Keratinocyte (primary cell): ENCODE results near the gene HOXB5. TPM values are rescaled to one million over a fixed set of nuclear protein-coding genes. Genes with fewer than 3 reads are reported as not detected.

Source experiments
- DNase-seq: peaks from one replicate; pipeline ENCODE4 v3.0.0-alpha.2; 2011; ENCODE audit warnings: low read depth, missing footprints, low spot score
- FAIRE-seq: peaks from 2 replicates; lab custom pipeline; 2011; peaks lifted over from hg19 to GRCh38; lab: Jason Lieb, UNC
- H2AFZ ChIP-seq: 2 replicates; pipeline ENCODE4 v1.6.0; 2012; ENCODE audit warnings: low read length, control low read depth, inconsistent platforms; ENCODE audit not compliant: control insufficient read depth
- H3K27ac ChIP-seq: 2 replicates; pipeline ENCODE4 v1.5.1; 2011; ENCODE audit warnings: low read length; ENCODE audit not compliant: control insufficient read depth, insufficient read depth
- H3K27me3 ChIP-seq: 3 replicates; pipeline ENCODE4 v1.6.0; 2011; ENCODE audit warnings: low read length; ENCODE audit not compliant: control insufficient read depth, insufficient read depth; ENCODE audit errors: extremely low read depth
- H3K36me3 ChIP-seq, 2 experiments: 2 replicates in 1 of 2; 3 replicates in 1 of 2; pipeline ENCODE4 v1.5.1; 2011; ENCODE audit warnings: low read length in 2 of 2, mild to moderate bottlenecking in 1 of 2; ENCODE audit not compliant: control insufficient read depth in 2 of 2, insufficient read depth in 2 of 2; ENCODE audit errors: extremely low read depth in 1 of 2
- H3K4me1 ChIP-seq: 3 replicates; pipeline ENCODE4 v1.5.1; 2011; ENCODE audit warnings: low read length; ENCODE audit not compliant: control insufficient read depth, insufficient read depth; ENCODE audit errors: extremely low read depth
- H3K4me2 ChIP-seq: 3 replicates; pipeline ENCODE4 v1.6.0; 2011; ENCODE audit warnings: low read depth, low read length; ENCODE audit not compliant: control insufficient read depth, insufficient read depth; ENCODE audit errors: extremely low read depth
- H3K4me3 ChIP-seq, 3 experiments: fragments of 200-600 bp in 1 of 3; sonication (generic) in 1 of 3; 2 replicates in 2 of 3; 3 replicates in 1 of 3; pipeline ENCODE4 v1.5.1; 2011 to 2016; ENCODE audit warnings: low read length in 3 of 3, mild to moderate bottlenecking in 3 of 3, control low read depth in 2 of 3, inconsistent platforms in 1 of 3, low read depth in 1 of 3, mixed read lengths in 1 of 3, mixed run types in 1 of 3, moderate library complexity in 1 of 3; ENCODE audit not compliant: control insufficient read depth in 2 of 3, insufficient read depth in 2 of 3; ENCODE audit errors: extremely low read depth in 1 of 3
- H3K79me2 ChIP-seq: 2 replicates; pipeline ENCODE4 v1.6.0; 2012; ENCODE audit warnings: low read length; ENCODE audit not compliant: control insufficient read depth, insufficient read depth
- H3K9ac ChIP-seq: 3 replicates; pipeline ENCODE4 v1.6.0; 2011; ENCODE audit warnings: low read length; ENCODE audit not compliant: control insufficient read depth, insufficient read depth; ENCODE audit errors: extremely low read depth
- H3K9me1 ChIP-seq: 3 replicates; pipeline ENCODE4 v1.6.0; 2011; ENCODE audit warnings: low read length; ENCODE audit not compliant: control insufficient read depth, insufficient read depth; ENCODE audit errors: extremely low read depth
- H3K9me3 ChIP-seq: 2 replicates; pipeline ENCODE4 v1.5.1; 2012; ENCODE audit warnings: low read depth, low read length; ENCODE audit not compliant: control insufficient read depth
- H4K20me1 ChIP-seq: 3 replicates; pipeline ENCODE4 v1.6.0; 2011; ENCODE audit warnings: low read length; ENCODE audit not compliant: control insufficient read depth, insufficient read depth; ENCODE audit errors: extremely low read depth
- EZH2 ChIP-seq: IDR thresholded peaks from one replicate; pipeline ENCODE4 v1.6.1; 2012; ENCODE audit warnings: inconsistent platforms, mild to moderate bottlenecking, low read length, moderate library complexity
- dilution Hi-C: fragments of 300-500 bp; cut with MboI; formaldehyde crosslinking; loops from one replicate; pipeline ENCODE4 v1.7.0; 2020; ENCODE audit warnings: low sequenced_read_pairs; ENCODE audit not compliant: extremely low pct_ligation_motif_present
- polyA plus RNA-seq, 5 experiments: library from polyadenylated mRNA; depleted of rRNA in 3 of 5; stranded (reverse) in 3 of 5; stranded (forward) in 1 of 5; unstranded in 1 of 5; fragments of >200 nt; gene quantifications; 1 replicate in 1 of 5; 2 replicates in 3 of 5; 3 replicates in 1 of 5; pipeline versions ENCODE4 v1.2.1 to v1.2.3, GENCODE V29; 2011 to 2012; ENCODE audit warnings: missing spikeins in 2 of 5, low read depth in 1 of 5, low replicate concordance in 1 of 5
- TF ChIP-seq, protein P1 (sequence below), 3 experiments: IDR thresholded peaks in 1 of 3; conservative IDR thresholded peaks in 1 of 3; optimal IDR thresholded peaks in 1 of 3; 2 replicates in 2 of 3; 3 replicates in 1 of 3; pipeline versions ENCODE3 to v1.5.1; 2011; ENCODE audit warnings: low read length in 3 of 3, mild to moderate bottlenecking in 3 of 3, moderate library complexity in 2 of 3, control low read depth in 1 of 3, inconsistent platforms in 1 of 3; ENCODE audit not compliant: insufficient read depth in 2 of 3; ENCODE audit errors: extremely low read depth in 1 of 3

The HOXB5 gene
- polyA plus RNA-seq, 1 donor (not counting 4 experiments of a cell fraction or from before 2014, with no cell fraction given), result not detected

DNA sequence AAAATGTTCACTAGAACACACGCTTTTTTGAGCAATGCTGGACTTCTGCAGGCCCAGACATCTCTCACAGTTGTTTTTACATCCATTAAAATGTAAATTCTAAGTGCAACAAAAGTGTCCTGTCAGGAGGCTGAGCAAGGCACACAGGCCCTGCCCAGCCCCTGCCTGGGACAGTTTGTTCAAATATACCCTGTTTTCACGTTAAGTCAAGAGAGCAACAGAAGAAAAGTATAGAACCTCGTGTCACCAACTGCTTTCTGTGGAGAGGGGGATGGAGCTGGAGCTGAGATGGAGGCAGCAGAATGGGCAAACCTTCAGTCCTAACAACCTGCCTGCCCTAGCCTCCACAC is 44.3 kb downstream of the HOXB5 start:
- no peak overlapping the region for H2AFZ ChIP-seq
- no peak overlapping the region for H3K9ac ChIP-seq
- no peaks in the 10 kb centered on the region for H3K9me3 ChIP-seq
- TF ChIP-seq EZH2, result no peak
- TF ChIP-seq, protein P1, sequence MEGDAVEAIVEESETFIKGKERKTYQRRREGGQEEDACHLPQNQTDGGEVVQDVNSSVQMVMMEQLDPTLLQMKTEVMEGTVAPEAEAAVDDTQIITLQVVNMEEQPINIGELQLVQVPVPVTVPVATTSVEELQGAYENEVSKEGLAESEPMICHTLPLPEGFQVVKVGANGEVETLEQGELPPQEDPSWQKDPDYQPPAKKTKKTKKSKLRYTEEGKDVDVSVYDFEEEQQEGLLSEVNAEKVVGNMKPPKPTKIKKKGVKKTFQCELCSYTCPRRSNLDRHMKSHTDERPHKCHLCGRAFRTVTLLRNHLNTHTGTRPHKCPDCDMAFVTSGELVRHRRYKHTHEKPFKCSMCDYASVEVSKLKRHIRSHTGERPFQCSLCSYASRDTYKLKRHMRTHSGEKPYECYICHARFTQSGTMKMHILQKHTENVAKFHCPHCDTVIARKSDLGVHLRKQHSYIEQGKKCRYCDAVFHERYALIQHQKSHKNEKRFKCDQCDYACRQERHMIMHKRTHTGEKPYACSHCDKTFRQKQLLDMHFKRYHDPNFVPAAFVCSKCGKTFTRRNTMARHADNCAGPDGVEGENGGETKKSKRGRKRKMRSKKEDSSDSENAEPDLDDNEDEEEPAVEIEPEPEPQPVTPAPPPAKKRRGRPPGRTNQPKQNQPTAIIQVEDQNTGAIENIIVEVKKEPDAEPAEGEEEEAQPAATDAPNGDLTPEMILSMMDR (optimal IDR thresholded peaks at IDR 0.05 in 1 of 3, IDR thresholded peaks at IDR 0.05 in 1 of 3, conservative IDR thresholded peaks at IDR 0.05 in 1 of 3; ENCODE audit: extremely low read depth in 1 of 3, insufficient read depth in 2 of 3, low read length in 3 of 3), result no peak
- H3K4me2 ChIP-seq, result no peak overlapping the region
- H3K27me3 ChIP-seq, result peaks cover 18% of the 10 kb centered on the region
- dilution Hi-C loops, result no loop called here
- peaks cover 5% of the 10 kb centered on the region for H3K4me1 ChIP-seq
- no peaks in the 10 kb centered on the region for H3K79me2 ChIP-seq
- H4K20me1 ChIP-seq, result no peaks in the 10 kb centered on the region
- DNase-seq (no peak), FAIRE-seq (no peak)
- H3K9me1 ChIP-seq, result no peaks in the 10 kb centered on the region
- no peak overlapping the region for H3K4me3 ChIP-seq
- H3K27ac ChIP-seq, result no peak overlapping the region
- H3K36me3 ChIP-seq, result peaks cover 0 to 2% of the 10 kb centered on the region in 2 experiments

DNA sequence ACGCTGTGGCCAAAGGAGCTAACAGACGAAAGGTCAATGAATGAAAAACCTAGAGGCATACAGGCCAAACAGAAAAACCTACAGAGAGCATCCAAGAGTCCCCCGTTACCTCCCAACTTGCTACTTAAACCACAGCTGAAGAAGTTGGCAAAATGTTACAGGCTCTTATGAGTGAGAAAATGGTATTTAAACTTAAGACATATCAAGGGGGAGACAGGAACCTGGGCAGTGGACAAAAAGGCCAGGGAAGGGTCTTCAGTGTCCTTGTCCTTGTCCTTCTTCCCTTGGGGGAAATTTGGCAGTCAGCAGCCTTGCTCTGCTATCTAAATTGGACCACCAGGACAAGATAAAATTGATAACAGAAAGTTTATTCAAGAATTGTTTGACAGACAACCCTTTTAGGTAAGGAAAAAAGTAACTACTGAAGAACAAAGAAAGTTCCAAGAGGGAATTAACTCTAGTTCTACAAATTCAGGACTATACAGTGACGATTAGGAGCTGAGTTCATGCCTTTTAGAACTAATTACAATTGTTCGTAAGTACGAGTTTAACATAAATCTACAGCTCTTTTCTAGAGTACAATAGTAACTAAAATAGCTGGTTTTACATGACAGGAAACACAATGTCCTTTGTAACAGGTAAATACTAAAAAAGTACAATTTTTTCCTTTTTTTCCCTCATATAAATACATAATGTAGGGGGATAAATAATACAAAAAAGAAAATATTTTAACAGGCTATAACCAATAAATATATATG is 44.9 kb downstream of the HOXB5 start:
- H3K4me2 ChIP-seq, result no peak overlapping the region
- no peaks in the 10 kb centered on the region for H3K9me1 ChIP-seq
- no peak overlapping the region for H3K27ac ChIP-seq
- no peaks in the 10 kb centered on the region for H3K79me2 ChIP-seq
- H3K36me3 ChIP-seq, result peaks cover 0 to 2% of the 10 kb centered on the region in 2 experiments
- DNase-seq (no peak), FAIRE-seq (no peak)
- dilution Hi-C loops, result no loop called here
- H4K20me1 ChIP-seq, result no peaks in the 10 kb centered on the region
- H3K27me3 ChIP-seq, result peaks cover 14% of the 10 kb centered on the region
- H3K9me3 ChIP-seq, result no peaks in the 10 kb centered on the region
- no peak overlapping the region for H3K4me3 ChIP-seq
- H3K9ac ChIP-seq, result no peak overlapping the region
- TF ChIP-seq EZH2, result no peak
- TF ChIP-seq, protein P1 (optimal IDR thresholded peaks at IDR 0.05 in 1 of 3, IDR thresholded peaks at IDR 0.05 in 1 of 3, conservative IDR thresholded peaks at IDR 0.05 in 1 of 3; ENCODE audit: extremely low read depth in 1 of 3, insufficient read depth in 2 of 3, low read length in 3 of 3), result no peak
- H3K4me1 ChIP-seq, result peaks cover 5% of the 10 kb centered on the region
- H2AFZ ChIP-seq, result no peak overlapping the region
